Measurements from ENCODE around the gene ASTL.
"Not testable (repeated sequence)": the region's sequence is repeated elsewhere in the genome, so short reads cannot be mapped to it uniquely, and the experiment has no call there.

Gene ASTL

GRCh38 chr2:96091141-96091710 is 47.1 kb downstream of the ASTL start:
- Histone ChIP-seq H3K9ac (ENCODE audit: low read depth, low read length) (no peak overlapping the region), H3K4me1 (ENCODE audit: insufficient read depth, low read length) (peaks cover 5% of the 10 kb centered on the region), H3K36me3 (ENCODE audit: insufficient read depth, low read length) (no peaks in the 10 kb centered on the region), H3K9me3 (ENCODE audit: control insufficient read depth, insufficient read depth, low read length) (0 out of 2 replicates have a peak, but pooled peaks cover 5% of the 10 kb centered on the region)

GRCh38 chr2:96090196-96090926 is 47.9 kb downstream of the ASTL start:
- Histone ChIP-seq H3K9me3 (ENCODE audit: control insufficient read depth, insufficient read depth, low read length) (0 out of 2 replicates have a peak, but pooled peaks cover 5% of the 10 kb centered on the region), H3K4me1 (ENCODE audit: insufficient read depth, low read length) (peaks cover 5% of the 10 kb centered on the region), H3K9ac (ENCODE audit: low read depth, low read length) (no peak overlapping the region), H3K36me3 (ENCODE audit: insufficient read depth, low read length) (no peaks in the 10 kb centered on the region)

DNA sequence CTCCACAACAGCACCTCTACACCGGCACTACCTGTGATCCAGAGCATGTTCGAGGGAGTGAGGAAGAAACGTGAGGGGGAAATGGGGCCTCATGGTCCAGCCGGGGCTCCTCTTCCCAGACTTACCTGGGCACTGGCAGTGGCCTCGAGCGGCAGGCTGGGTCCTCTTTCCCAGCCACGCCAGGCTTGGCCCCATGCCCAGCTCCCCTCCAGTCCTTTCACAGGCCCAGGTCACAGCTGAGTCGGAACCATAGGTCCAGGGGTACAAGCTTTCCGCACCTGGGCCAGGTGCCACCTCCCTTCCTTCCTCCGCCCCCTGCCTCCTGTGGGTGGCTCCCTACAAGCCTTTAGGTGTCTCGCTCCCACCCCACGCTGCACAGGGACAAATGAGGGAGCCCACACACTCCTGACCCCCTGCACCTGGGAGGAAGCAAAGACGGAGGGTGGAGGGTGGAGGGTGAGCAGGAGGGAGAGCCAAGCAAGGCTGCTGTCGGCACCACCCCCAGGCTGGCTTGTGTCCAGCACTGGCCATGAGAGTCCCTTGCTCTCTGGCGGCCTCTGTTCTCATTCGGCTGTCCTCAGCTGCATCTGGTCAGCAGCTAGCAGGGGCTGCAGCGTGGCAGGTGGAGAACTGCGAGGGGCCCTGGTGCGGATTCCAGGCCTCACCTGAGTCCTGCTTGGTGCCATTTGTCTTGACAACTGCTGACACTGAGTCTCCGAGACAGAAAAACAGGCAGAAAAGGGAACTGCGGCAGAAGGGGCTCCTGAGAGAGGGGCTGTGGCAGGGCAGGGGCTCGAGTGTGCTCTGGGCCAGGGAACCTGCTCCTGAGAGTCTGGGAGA is 48.7 kb downstream of the ASTL start:
- Histone ChIP-seq H3K4me1 (ENCODE audit: insufficient read depth, low read length) (peaks cover 5% of the 10 kb centered on the region), H3K9me3 (ENCODE audit: control insufficient read depth, insufficient read depth, low read length) (0 out of 2 replicates have a peak, but pooled peaks cover 5% of the 10 kb centered on the region), H3K9ac (ENCODE audit: low read depth, low read length) (no peak overlapping the region), H3K36me3 (ENCODE audit: insufficient read depth, low read length) (no peaks in the 10 kb centered on the region)

GRCh38 chr2:96088340-96089335 is 49.7 kb downstream of the ASTL start:
- Histone ChIP-seq H3K36me3 (ENCODE audit: insufficient read depth, low read length) (no peaks in the 10 kb centered on the region), H3K9ac (ENCODE audit: low read depth, low read length) (no peak overlapping the region), H3K4me1 (ENCODE audit: insufficient read depth, low read length) (peaks cover 5% of the 10 kb centered on the region), H3K9me3 (ENCODE audit: control insufficient read depth, insufficient read depth, low read length) (0 out of 2 replicates have a peak, but pooled peaks cover 5% of the 10 kb centered on the region)

GRCh38 chr2:96087130-96087529 is 51.2 kb downstream of the ASTL start:
- Histone ChIP-seq H3K9ac (ENCODE audit: low read depth, low read length) (no peak overlapping the region), H3K36me3 (ENCODE audit: insufficient read depth, low read length) (no peaks in the 10 kb centered on the region), H3K9me3 (ENCODE audit: control insufficient read depth, insufficient read depth, low read length) (no peaks in the 10 kb centered on the region), H3K4me1 (ENCODE audit: insufficient read depth, low read length) (peaks cover 5% of the 10 kb centered on the region)

GRCh38 chr2:96085541-96086355 is 52.6 kb downstream of the ASTL start:
- Histone ChIP-seq H3K4me1 (ENCODE audit: insufficient read depth, low read length) (peaks cover 2% of the 10 kb centered on the region; the same call in 1 of the 2 replicates), H3K9me3 (ENCODE audit: control insufficient read depth, insufficient read depth, low read length) (no peaks in the 10 kb centered on the region), H3K36me3 (ENCODE audit: insufficient read depth, low read length) (no peaks in the 10 kb centered on the region), H3K9ac (ENCODE audit: low read depth, low read length) (no peak overlapping the region)

DNA sequence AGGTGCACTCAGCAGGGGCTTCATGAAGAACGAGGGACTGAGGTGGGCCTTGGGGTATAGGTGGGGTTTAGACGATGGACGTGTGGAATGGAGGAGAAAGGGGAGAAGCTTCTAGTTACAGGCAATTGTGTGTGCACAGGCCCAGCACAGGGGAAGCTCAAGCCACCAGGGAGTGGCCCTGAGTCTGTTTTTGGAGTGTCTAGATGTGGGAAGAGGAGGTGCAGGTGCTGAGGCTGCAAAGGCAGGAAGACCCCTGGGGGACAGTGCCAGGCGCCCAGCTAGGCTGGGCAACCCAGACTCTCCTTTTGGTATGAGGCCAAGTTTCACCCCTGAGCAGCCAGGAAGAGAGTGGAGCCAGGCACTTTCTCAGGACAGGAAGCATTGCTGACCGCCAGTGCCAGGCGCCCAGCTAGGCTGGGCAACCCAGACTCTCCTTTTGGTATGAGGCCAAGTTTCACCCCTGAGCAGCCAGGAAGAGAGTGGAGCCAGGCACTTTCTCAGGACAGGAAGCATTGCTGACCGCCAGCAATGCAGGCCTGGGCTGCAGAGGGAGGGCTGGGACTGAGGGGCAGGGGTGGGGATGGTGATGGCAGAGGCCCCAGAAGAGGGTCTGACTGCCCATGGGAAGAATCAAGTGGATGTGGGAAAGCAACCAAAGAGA is 53.3 kb downstream of the ASTL start:
- H3K9ac ChIP-seq (ENCODE audit: low read depth, low read length), result not testable (repeated sequence)

GRCh38 chr2:96083989-96084857 is 54.1 kb downstream of the ASTL start:
- Histone ChIP-seq H3K4me1 (ENCODE audit: insufficient read depth, low read length) (no peaks in the 10 kb centered on the region), H3K36me3 (ENCODE audit: insufficient read depth, low read length) (no peaks in the 10 kb centered on the region), H3K9me3 (ENCODE audit: control insufficient read depth, insufficient read depth, low read length) (no peaks in the 10 kb centered on the region), H3K9ac (ENCODE audit: low read depth, low read length) (no peak overlapping the region)

More for the DNA sequence above, 53.3 kb downstream of the ASTL start:
- not testable (repeated sequence) for H3K9me3 ChIP-seq (ENCODE audit: control insufficient read depth, insufficient read depth, low read length); H3K36me3 ChIP-seq (ENCODE audit: insufficient read depth, low read length); H3K4me1 ChIP-seq (ENCODE audit: insufficient read depth, low read length)

DNA sequence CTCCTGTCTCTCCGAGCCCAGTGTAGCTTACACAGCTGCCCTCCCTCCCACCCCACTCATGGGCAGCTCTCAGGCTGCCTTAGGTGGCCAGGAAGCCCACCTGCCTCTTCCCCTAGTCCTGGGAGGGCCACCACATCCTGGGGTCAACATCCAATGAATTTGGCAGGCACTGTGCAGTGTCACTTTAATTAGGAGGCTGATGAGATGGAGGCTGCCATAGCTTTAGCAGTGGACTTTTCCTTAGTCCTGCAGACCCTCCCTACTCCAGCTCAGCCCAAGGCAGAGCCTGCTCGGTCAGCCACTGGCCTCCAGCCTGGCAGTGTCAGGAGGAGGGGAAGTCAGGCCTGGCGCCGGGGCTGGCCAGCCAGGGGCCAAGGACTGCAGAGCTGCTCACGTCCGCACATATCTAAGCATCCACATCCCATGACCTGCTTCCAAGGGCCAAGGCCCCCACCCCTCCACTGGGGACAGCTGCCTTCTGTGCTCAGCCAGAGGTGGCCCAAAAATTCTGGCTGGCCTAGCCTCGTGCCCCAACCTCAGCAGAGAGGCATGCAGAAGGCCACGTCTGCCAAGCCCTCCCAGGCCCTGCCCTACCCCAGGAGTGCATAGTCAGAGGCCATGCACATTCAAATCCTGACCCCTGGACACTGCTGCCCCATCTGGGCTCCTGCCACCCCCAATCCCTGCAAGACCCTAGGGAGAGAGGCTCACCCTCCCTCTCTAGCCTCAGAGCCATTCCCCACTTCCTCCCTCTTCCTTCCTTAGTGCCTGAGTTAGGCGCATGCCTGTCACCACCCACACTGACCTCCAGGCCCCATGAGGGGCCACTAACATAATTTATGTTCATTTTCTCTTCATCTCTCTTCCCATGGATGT is 55.0 kb downstream of the ASTL start:
- Histone ChIP-seq H3K4me1 (ENCODE audit: insufficient read depth, low read length) (no peaks in the 10 kb centered on the region), H3K9ac (ENCODE audit: low read depth, low read length) (no peak overlapping the region), H3K9me3 (ENCODE audit: control insufficient read depth, insufficient read depth, low read length) (no peaks in the 10 kb centered on the region)

DNA sequence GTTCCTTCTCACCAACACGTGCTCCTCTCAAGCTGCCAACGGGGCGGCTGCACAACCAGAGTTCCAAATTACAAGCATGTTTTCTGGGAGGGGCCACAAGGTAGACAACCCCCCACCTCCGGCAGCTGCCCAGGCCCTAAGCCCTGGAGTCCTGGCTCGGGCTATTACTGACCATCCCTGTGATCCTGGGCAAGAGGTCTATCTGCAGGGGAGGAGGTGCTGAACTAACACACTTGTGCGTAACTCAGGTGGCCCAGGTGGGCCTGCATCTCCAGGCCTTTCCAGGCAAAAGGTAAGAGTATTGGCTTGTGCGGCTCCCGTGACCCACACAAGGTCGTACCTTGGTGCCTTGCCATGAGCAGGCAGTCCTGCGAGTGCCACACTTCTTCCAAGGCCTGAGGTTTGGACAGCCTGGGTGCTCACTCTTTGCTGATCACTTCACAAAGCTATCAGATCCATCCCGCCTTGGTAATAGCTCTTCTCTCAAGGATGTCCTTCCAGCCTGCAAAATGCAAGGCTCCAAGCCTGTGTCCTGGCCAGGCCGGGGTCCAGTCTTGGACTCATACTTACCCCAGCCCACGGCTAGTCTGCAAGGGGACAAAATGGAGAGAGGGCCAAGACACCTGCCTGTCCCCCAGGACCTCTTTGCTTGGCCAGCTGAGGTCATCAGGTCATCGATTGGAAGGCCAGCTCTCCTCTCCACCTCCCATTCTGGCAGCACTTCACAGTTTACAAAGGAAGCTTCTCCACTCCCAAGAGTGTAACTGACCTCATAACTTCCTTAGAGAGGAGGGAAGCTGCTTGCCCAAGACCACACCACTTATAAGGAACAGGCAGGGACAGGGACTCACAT is 55.9 kb downstream of the ASTL start:
- no peaks in the 10 kb centered on the region for H3K4me1 ChIP-seq (ENCODE audit: insufficient read depth, low read length)
- no peak overlapping the region for H3K9ac ChIP-seq (ENCODE audit: low read depth, low read length)
- no peaks in the 10 kb centered on the region for H3K9me3 ChIP-seq (ENCODE audit: control insufficient read depth, insufficient read depth, low read length)
- no peaks in the 10 kb centered on the region for H3K36me3 ChIP-seq (ENCODE audit: insufficient read depth, low read length)

More for the DNA sequence above, 55.0 kb downstream of the ASTL start:
- no peaks in the 10 kb centered on the region for H3K36me3 ChIP-seq (ENCODE audit: insufficient read depth, low read length)

DNA sequence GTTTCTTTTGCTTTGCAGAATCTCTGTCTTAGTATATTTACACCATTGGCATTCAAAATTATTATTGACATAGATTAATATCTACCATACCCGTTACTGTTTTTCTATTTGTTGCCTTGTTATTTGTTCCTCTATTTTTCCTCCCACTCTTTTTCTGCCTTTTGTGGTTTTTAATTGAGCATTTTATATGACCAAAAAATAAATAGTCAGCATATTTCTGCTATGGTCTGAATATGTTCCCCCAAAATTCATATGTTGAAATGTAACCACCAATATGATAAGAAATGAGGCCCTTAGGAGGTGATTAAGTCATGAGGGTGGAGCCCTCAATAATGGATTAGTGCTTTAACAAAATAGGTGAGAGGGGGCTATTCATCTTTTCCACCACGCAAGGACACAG is 57.3 kb downstream of the ASTL start:
- Histone ChIP-seq H3K36me3 (ENCODE audit: insufficient read depth, low read length) (no peaks in the 10 kb centered on the region), H3K4me1 (ENCODE audit: insufficient read depth, low read length) (no peaks in the 10 kb centered on the region), H3K9ac (ENCODE audit: low read depth, low read length) (no peak overlapping the region), H3K9me3 (ENCODE audit: control insufficient read depth, insufficient read depth, low read length) (no peaks in the 10 kb centered on the region; the same call in 1 of the 2 replicates)
